ENCODE data around the gene CWF19L1. TPM values are rescaled to one million over a fixed set of nuclear protein-coding genes. Genes with fewer than 3 reads are reported as not detected.

Gene CWF19L1
- total and polyA plus RNA-seq, 2 of the 13 experiments (the other 11 are each of a cell fraction or from before 2014, with no cell fraction given) = 13.6 to 42.1 TPM

- TF ChIP-seq NFATC3 (CRISPR knock-in tag; IDR thresholded peaks at IDR 0.05) = peak; percentile 68; the same call in 1 of the 2 replicates
- no peak for TF ChIP-seq NFE2L1 (CRISPR knock-in tag; IDR thresholded peaks at IDR 0.05; ENCODE audit: borderline replicate concordance)
- TF ChIP-seq, protein P1, sequence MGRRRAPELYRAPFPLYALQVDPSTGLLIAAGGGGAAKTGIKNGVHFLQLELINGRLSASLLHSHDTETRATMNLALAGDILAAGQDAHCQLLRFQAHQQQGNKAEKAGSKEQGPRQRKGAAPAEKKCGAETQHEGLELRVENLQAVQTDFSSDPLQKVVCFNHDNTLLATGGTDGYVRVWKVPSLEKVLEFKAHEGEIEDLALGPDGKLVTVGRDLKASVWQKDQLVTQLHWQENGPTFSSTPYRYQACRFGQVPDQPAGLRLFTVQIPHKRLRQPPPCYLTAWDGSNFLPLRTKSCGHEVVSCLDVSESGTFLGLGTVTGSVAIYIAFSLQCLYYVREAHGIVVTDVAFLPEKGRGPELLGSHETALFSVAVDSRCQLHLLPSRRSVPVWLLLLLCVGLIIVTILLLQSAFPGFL (CRISPR knock-in tag; IDR thresholded peaks at IDR 0.05) = no peak
- no peak for TF ChIP-seq AGO2 (optimal IDR thresholded peaks at IDR 0.05; ENCODE audit: low read depth, low read length)
- peak; percentile 71; the same call in 1 of the 2 replicates for TF ChIP-seq GFI1 (CRISPR knock-in tag; IDR thresholded peaks at IDR 0.05; ENCODE audit: borderline replicate concordance)
- TF ChIP-seq ZSCAN22 (CRISPR knock-in tag; IDR thresholded peaks at IDR 0.05) = no peak
- no peak; the same call in 1 of the 2 replicates for TF ChIP-seq ZNF780A (CRISPR knock-in tag; IDR thresholded peaks at IDR 0.05)
- peak; percentile 94 for TF ChIP-seq THAP11 (CRISPR knock-in tag; IDR thresholded peaks at IDR 0.05)
- TF ChIP-seq SMAD1 (CRISPR knock-in tag; IDR thresholded peaks at IDR 0.05; ENCODE audit: borderline replicate concordance, low read depth) = no peak
- no peak for TF ChIP-seq XBP1 (CRISPR knock-in tag; IDR thresholded peaks at IDR 0.05)
- TF ChIP-seq ZBTB40 (IDR thresholded peaks at IDR 0.05) = no peak
- TF ChIP-seq ZBTB40 (CRISPR knock-in tag; IDR thresholded peaks at IDR 0.05) = peak; percentile 24; the same call in 1 of the 2 replicates
- TF ChIP-seq, protein P2, sequence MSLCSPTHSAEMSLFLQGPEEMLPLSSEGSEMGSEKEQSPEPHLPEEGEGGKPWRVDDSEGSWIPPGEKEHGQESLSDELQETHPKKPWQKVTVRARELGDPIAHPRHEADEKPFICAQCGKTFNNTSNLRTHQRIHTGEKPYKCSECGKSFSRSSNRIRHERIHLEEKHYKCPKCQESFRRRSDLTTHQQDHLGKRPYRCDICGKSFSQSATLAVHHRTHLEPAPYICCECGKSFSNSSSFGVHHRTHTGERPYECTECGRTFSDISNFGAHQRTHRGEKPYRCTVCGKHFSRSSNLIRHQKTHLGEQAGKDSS (CRISPR knock-in tag; IDR thresholded peaks at IDR 0.05; ENCODE audit: borderline replicate concordance, low read depth) = 0 out of 2 replicates have a peak, but pooled peaks have one; percentile 50
- TF ChIP-seq ZNF205 (CRISPR knock-in tag; IDR thresholded peaks at IDR 0.05) = no peak
These were observed at the start of gene CWF19L1 (continued) for GRCh38 chr10:100267239-100268104.

Data from HepG2 (cell line).